ENCODE measurements around the gene NPM3.

NPM3 gene

DNA sequence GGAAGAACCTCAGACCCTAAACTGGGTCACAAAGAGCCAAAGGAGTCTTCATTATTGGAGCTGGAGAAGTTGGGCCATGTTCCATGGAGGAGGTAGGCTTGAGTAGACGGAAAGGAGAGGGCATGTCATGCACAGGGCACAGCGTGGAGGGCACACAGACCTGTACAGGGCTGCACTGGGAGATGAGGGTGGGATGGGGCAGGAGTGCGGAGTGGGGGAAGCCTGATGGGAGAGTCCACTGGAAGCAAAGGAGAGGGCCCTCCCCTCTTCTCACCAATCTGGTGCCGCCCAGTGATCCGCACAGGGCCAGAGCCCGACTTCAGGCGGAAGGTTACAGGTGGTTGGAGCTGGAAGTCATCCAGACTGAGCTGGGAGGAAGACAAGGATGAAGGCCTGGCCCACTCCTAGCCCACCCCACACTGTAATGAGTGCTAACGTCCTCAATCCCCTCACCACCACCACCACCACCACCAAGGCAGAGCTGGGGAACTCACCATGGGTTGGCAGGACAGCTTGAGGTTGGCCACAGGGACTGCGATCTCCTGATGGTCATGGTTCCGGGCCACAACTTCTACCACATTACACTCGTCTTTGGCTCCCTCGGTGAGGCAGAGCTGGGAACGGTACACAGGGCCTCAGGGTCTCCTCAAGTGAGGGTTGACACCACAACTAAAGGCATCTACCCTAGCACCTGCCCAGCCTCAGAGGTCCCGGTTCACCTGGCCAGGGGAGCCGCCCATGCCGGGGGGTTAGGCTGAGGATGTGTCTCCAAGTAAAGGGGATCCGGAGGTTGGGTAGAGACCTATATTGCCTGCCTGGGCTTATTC is 1.0 kb downstream of the NPM3 start:
- no peaks in the 10 kb centered on the region; the same call in 1 of the 2 replicates for H3K27me3 ChIP-seq (replicated peaks; ENCODE audit: control insufficient read depth, insufficient read depth, low read length)
- H3K36me3 ChIP-seq (ENCODE audit: control insufficient read depth, insufficient read depth, low read length): peaks cover 2% of the 10 kb centered on the region; the same call in 1 of the 2 replicates
- DNase-seq (ENCODE audit: extremely low read depth, insufficient read length): no peak
- no peak for TF ChIP-seq CTCF (IDR thresholded peaks at IDR 0.05; ENCODE audit: insufficient read depth, low read length, poor library complexity, severe bottlenecking)
- H3K4me3 ChIP-seq (replicated peaks; ENCODE audit: low read depth, low read length): peak overlapping the region; percentile 86

- no peak for DNase-seq (ENCODE audit: extremely low read depth, insufficient read length)
- Histone ChIP-seq H3K27me3 (replicated peaks; ENCODE audit: control insufficient read depth, insufficient read depth, low read length) (no peaks in the 10 kb centered on the region; the same call in 1 of the 2 replicates), H3K4me3 (replicated peaks; ENCODE audit: low read depth, low read length) (no peak overlapping the region), H3K36me3 (ENCODE audit: control insufficient read depth, insufficient read depth, low read length) (peaks cover 2% of the 10 kb centered on the region; the same call in 1 of the 2 replicates)
- no peak for TF ChIP-seq CTCF (IDR thresholded peaks at IDR 0.05; ENCODE audit: insufficient read depth, low read length, poor library complexity, severe bottlenecking)
These were observed 1.6 kb downstream of the NPM3 start for GRCh38 chr10:101781655-101781983.

- H3K27me3 ChIP-seq (replicated peaks; ENCODE audit: control insufficient read depth, insufficient read depth, low read length): no peaks in the 10 kb centered on the region; the same call in 1 of the 2 replicates
- TF ChIP-seq CTCF (IDR thresholded peaks at IDR 0.05; ENCODE audit: insufficient read depth, low read length, poor library complexity, severe bottlenecking): peak; percentile 94
- no peak overlapping the region for H3K4me3 ChIP-seq (replicated peaks; ENCODE audit: low read depth, low read length)
- DNase-seq (ENCODE audit: extremely low read depth, insufficient read length): peak; percentile 67
- H3K36me3 ChIP-seq (ENCODE audit: control insufficient read depth, insufficient read depth, low read length): no peaks in the 10 kb centered on the region
These were observed 2.2 kb downstream of the NPM3 start for GRCh38 chr10:101780818-101781654.

DNA sequence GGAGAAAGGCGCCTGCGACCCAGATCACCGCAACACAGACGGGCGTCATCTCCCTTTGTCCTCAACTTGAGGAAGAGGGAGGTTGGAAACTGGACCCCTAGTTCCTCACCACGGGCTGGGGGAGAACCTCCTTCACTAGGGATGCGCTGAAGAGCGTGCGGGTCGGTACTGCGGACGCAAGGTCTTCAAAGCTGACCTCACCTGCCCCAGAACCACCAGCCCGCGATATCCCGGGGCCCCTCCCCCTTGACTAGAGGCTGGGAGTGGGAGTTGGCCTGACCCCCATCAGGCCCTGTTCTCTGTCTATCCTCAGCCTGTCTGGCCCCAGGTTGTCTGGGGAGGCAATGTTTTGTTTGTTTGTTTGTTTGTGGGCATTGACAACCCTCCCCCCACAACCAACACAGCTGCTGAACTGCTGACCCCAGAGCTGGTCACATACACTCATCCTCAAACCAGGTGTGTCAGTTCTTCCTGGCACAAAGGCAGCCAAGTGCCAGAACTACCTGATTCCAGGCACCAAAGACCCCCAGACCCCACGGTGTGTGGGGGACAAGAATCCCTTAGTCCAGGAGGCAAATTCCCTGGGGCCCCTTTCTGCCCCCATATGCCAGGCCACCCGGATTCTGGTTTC is 2.9 kb downstream of the NPM3 start:
- Histone ChIP-seq H3K27me3 (replicated peaks; ENCODE audit: control insufficient read depth, insufficient read depth, low read length) (peaks cover 1% of the 10 kb centered on the region; the same call in 1 of the 2 replicates), H3K4me3 (replicated peaks; ENCODE audit: low read depth, low read length) (peak overlapping the region; percentile 30), H3K36me3 (ENCODE audit: control insufficient read depth, insufficient read depth, low read length) (no peaks in the 10 kb centered on the region)
- DNase-seq (ENCODE audit: extremely low read depth, insufficient read length): no peak
- no peak for TF ChIP-seq CTCF (IDR thresholded peaks at IDR 0.05; ENCODE audit: insufficient read depth, low read length, poor library complexity, severe bottlenecking)

GRCh38 chr10:101779544-101780186 is 3.6 kb downstream of the NPM3 start:
- Histone ChIP-seq H3K27me3 (replicated peaks; ENCODE audit: control insufficient read depth, insufficient read depth, low read length) (peaks cover 2% of the 10 kb centered on the region; the same call in 1 of the 2 replicates), H3K4me3 (replicated peaks; ENCODE audit: low read depth, low read length) (peak overlapping the region; percentile 57), H3K36me3 (ENCODE audit: control insufficient read depth, insufficient read depth, low read length) (no peaks in the 10 kb centered on the region)
- peak; percentile 93 for TF ChIP-seq CTCF (IDR thresholded peaks at IDR 0.05; ENCODE audit: insufficient read depth, low read length, poor library complexity, severe bottlenecking)
- DNase-seq (ENCODE audit: extremely low read depth, insufficient read length): peak; percentile 84

All from GM06990 (cell line).